Right lung (tissue), 5 donors: ENCODE data around the gene CANT1. TPM values are rescaled to one million over a fixed set of nuclear protein-coding genes. Genes with fewer than 3 reads are reported as not detected.
"Not testable (repeated sequence)": the region's sequence is repeated elsewhere in the genome, so short reads cannot be mapped to it uniquely, and the experiment has no call there.

Source experiments
- DNase-seq, 2 donors: peaks; one replicate each; pipeline ENCODE4 v3.0.0-alpha.2; 2013
- polyA plus RNA-seq, 5 donors: library from polyadenylated mRNA; unstranded; fragments of 120-200 nt; gene quantifications; one replicate each; pipeline versions ENCODE4 v1.2.1 to v1.2.3, GENCODE V29; 2013; ENCODE audit warnings: inconsistent platforms in 1 of 5, low replicate concordance in 1 of 5; ENCODE audit not compliant: insufficient read length in 5 of 5, insufficient read depth in 1 of 5

Gene CANT1
- polyA plus RNA-seq, 5 donors, result 36.8 to 45.5 (median 42.3) TPM

DNA sequence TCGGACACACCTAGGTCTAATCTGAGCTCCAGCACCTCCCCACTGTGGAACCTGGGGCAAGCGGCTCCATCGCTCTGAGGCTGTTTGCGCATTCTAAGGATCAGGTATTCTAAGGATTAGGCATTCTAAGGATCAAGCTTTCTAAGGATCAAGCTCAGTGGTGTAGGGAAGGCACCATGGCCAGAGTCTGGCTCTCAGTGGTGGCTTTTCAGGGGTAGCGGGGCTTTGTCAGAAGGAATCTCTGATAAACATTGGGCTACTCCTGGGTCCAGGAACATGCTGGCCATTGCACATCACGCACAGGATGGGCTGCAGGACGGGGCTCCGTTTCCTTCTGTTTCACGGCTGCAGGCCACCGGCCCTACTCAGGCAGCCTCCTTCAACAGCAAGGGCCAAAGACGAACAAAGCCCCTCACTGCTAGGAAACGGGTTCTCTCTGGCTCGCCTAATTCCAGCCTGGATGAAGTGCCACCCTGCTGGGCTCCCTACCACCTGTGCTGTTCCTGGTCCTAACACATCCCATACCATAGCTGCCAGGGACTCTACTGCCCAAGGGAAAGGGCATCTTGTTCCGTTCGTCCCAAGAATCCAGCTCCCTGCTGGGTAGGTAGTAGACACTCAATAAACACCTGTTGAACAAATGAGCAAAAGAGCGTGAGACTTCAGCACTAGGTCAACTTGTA, 19.9 kb upstream of the CANT1 start:
- no peak for DNase-seq

DNA sequence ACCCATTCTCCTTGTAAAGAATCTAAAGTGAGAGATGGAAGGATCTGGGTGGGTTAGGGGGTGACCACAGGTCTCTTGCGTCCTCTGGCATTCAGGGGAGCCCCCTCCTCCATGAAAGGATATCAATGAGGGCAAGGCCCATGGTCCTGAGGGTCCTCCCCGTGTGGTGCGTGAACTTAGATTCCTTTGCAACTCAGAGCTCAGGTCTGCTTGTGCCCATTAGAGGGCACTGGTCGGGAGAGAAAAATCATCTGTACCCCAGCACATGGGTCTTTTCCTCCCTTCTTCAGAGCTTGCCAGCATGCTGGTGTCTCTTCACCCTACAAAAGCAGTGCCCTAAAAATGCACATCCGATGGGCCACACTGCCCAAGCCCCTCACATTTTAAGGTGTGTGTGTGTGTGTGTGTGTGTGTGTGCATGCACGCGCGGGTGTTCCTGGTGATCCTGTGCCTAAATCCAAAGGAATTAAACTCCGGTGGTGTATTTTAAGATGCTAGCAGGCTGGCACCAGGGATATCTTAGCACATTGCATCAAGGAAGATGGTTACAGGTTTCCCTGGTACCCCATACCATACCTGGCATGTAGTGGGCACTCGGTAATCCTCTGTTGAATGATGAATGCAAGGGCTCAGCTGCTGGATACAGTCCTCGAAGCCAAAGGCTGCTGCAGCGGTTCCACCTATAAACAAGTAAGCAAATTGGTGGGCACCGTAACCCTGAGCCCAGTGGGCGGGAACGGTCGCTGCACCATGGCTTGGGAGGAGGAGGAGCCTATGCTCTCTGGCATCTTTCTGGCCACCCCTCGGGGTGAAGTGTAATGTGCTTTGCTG, 19.1 kb upstream of the CANT1 start:
- no peak for DNase-seq

DNA sequence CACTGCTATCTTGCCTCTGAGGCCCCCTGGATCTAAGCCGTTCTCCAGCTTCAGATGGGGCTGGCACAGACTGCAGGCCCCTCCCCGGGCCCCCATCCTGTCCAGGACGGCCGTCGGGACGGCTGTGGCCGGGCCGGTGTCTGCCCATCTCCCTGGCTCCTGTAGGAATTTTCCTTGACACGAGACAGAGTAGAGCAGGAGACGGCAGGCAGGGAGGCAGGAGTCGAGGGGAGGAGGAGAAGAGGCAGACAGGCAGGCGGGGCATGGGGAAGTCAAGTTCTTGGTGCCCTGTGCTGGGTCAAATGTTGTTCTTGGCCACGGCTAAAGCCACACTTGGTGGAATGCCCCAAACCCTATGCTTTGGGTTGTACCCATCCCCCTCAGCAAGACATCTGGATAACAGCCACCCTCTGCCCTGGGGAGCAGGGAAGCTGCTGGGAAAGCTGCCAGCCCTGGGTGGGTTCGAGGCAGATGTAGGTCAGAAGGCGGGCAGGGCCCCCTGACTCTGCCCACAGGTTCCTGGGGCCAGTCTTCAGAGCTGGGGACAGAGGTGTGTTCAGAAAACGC, 18.4 kb upstream of the CANT1 start:
- no peak for DNase-seq

DNA sequence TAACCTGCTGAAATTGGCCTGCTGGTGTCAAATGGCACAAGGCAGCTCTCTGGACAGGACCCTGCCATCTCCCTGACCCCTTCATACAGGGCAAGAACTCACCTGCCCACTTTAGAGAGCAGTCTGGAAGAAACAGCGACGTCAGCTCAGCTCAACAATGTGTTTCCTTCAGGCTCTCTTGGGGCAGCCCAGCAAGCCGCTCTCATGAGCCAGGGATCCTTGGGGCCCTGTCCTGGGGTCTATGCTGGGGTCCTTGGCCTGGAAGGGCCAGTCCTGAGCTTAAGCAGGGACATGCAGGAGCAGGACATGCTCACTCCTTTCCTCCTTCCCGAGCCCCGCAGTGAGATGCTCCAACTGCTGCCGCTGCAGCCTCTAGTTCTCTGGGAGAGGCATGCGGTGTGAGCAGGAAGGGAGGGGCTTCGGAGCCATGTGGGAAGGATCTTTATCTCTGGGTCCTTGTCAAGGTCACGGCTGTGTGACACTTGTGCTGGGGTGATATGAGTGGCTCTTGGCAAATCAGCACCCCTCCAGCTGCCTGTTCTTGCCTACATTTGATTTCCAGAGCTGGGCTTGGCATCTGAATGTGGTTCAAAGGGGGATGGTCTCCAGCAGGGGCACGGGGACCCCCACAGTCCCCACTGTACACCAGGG, 17.8 kb upstream of the CANT1 start:
- no peak for DNase-seq

DNA sequence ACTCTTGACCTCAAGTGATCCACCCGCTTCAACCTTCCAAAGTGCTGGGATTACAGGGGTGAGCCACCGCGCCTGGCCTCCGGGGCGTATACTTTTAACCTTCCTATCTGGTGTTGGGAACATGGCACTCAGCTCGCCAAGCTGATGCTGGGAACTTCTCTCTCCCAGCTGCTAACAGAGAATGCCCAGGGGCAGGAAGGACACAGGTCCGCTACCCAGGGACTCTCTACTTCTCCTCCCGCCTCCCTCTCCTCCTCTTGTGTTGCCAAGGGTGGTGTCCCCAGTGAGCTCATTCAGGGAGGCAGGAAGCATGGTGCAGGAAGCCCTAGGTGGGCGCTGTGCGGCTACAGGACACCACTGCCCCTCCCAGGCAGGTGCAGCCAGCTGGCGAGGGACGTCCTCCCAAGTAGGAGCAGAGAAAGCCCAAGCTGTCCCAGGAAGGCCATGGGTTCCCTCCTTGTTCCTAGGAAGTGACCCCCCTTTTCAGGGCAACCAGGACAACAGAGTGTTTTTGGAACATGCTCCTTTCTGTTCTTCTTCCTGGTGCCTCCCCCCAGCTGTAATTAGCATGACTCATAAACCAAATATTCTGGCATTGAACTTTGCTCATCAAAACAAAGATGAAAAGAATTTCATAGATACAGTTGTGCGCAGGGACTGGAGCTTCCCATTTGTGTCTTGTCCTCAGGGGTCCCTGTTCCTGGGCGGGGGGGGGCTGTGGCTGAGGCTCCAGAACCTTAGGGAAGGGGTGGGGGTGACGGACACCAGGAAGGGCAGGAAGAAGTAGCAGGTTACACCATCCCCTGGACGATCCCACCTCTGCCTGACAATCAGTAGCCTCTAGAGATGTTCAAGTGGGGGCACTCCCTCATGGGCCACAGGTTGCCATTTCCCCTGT, 17.1 kb upstream of the CANT1 start:
- DNase-seq, result no peak

DNA sequence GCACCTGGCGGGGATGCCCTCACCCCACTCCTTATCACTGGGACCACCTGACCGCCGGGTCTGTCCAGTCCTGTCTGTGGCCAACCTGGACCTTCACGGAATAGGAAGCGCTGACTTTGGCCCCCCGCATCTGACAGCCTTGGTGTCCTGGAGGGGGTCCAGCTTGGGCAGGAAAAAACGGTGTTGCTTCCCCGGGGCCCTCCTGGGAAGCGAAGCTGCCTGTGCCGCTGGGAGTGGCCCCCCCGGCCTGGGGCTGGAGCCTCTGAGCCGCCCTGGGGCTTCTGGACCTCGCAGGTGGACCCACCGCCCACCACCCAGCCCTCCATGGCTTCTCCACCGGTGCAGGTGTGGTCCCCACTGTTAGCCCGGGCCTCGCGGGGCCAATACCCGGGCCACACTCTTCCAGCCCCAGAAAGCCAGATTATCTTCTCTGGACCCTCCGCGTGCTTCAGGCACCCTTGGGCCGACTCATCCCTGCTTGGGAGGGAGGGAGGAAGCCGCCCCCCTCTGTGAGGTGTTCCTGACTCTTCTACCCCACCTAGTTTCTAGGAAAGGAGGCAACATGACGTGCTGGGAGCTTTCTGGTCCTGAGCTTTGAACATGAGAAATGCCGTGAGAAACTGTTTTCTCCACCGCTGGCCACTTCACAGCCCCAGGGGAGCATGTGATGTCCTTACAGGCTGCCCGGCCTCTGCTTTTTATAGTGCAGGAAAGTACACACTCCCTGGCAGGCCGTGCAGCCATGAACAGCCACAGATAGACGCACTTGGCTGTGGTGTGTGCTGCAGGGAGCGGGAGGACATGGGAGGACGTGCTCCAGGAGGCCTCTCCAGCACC, 15.6 kb upstream of the CANT1 start:
- no peak for DNase-seq

DNA sequence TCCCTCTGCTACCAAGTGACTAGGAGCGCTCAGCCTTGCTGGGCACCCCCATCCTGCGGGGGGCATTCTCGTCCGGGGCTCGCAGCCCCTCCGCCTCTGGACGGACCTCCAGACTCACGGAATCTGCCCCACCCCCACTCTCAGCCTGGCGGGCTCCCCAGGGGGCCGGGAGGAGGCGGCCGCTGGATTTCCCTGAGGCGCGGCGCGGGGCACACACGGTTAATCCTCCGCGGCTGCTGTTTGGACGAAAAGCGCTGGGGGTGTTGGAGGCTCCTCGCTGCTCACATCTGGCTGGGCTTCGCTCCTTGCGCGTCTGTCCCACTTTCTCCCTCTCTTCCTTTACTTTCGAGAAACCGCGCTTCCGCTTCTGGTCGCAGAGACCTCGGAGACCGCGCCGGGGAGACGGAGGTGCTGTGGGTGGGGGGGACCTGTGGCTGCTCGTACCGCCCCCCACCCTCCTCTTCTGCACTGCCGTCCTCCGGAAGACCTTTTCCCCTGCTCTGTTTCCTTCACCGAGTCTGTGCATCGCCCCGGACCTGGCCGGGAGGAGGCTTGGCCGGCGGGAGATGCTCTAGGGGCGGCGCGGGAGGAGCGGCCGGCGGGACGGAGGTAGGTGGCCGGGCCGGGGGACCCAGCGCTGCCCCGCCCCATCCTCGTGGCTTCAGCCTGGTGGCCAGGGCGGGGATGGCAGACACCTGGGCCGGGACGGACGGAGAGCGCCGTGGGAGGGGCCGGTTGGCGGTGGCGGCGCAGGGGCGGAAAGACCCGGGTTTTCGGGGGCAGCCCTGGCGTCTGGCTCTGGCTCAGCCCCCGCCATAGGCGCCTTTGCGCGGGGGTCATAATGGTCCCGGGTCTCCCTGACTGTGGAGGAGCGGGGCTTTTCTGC, 14.6 kb upstream of the CANT1 start, which contains the start of gene C1QTNF1:
TSS of gene C1QTNF1 (plus strand) at position 284 of the 886 bp plus-strand sequence. CDS start 19,800 bp downstream, outside the sequence.
- DNase-seq, result no peak

DNA sequence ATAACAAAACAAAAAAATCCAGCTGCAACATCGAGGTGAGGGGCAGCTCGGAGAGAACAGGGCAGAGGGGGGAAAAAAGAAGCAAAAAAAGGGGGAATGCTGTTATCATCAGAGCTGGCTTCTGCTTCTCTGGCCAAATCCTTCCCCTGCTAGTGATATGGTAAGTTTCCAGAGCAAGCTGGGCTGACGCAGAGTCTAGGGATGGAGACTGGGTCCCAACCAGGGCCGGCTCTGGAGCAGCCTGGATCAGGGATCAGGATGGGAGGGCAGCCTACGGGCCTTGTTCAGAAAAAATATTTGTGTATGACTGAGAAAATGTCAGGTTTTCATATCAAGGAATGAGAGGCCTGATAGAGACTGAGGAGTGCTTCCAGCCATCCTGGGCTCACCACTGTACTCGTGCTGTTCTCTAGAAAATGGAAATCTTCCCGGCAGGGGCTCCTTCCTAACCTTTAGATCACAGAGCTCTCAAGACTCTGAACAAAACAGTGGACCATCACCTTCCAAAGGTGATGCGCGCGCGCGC, 13.7 kb upstream of the CANT1 start:
- DNase-seq, result no peak

DNA sequence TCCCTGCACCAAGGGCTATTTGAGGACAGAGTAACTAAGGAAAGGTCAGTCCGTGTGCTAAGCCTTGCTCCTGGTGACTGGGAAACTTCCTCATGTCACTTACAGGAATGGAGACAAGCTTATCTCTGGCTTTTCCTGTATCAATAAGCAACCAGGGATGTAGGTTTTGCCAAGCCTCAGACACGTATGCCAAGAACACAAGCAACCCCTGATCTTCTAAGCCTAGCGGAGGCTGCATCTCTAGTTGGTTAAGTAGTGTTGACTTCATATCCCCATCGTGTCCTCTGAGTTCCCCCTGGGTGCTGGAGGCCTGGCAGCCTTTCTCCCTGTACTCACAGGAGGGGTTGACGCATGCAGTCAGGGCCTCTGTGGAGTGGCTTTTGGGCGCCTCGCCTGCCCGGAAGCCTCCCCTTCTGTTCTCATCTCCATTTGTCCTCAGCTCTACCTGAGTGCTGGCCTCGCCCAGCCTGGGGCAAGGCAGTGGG, 13.0 kb upstream of the CANT1 start:
- no peak for DNase-seq

DNA sequence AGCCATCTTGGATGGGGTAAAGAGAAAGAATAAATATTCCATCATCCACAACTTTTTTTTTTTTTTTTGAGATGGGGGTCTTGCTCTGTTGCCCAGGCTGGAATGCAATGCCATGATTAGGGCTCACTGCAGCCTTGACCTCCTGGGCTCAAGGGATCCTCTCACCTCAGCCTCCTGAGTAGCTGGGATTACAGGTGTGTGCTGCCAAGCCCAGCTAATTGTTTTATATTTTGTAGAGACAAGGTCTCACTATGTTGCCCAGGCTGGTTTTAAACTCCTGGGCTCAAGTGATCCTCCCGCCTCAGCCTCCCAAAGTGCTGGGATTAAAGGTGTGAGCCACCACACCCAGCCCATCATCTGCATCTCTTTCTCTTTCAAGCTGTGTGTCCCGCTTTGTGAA, 12.4 kb upstream of the CANT1 start:
- DNase-seq, result not testable (repeated sequence)

DNA sequence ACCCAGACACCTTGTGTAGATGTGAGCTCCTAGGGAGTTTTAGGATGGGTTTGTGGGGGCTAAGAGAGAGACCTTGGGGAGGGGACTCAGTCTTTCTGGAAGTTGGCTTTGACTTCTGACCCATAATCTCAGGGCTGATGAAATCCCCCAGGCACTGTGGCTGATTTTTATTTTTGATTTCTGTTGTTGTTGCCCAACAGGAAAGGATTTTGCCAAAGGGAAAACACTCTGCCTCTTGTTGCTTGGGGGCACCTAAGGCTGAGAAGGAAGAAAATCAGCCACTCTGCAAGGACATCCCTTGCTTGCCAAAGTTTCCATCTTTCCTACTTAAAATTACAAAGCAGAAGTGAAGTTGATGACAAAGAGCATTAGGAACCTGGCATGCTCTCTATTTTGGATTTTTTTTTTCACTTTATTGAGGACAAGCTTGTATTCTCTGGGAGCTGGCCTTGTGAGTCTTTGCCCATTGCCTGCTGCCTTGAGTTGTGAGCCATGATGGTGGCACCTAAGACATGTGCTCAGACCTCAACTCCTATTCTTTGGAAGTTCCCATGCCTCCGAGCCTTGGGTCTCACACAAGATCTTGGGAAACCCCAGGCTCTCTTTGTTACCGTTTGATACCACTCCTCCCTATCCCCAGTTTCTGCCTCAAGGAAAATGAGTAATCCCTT, 11.2 kb upstream of the CANT1 start:
- DNase-seq, result no peak

DNA sequence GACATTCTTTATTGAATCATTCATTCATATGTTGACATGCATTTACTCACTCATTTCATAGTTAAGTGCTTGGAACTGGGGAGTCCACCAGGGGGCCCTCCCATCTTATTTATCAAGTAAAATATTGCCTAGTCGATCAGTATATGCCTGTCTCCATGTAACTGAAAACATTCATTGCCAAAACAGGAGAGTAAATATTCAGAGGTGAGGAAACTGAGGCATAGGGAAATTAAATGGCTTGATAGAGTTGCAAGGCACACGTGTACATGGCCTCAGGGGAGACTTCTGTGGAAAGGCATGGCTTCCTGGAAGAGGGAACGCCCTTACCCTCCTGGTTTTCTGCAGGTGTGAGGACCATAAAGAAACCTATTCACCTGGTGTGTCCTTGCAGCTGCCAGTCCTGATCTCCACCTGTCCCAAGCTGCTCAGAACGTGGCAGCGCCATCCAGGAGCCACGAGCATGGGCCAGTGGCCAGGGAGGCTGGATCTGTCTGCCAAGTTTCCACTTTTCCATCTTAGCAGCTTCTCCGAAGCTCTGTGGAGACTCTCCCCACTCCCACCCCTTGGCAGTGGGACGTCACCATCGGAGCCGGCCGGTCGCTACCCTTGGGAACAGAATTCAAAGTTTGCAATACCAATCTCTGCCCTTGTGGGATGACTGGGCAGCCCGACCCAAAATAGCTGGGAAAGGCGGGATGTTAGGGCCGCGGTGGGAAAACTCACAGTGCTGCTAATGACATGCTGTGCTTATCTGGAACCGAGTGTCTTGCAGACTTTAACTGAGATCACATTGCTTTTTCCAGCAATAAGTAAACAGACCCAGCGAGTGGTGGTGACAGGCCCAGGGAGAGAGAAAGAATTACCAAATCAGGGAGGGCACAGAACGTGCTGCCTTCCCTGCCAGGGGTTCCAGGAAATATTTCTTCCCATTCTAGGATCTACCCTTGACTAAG, 10.3 kb upstream of the CANT1 start:
- DNase-seq, result no peak

DNA sequence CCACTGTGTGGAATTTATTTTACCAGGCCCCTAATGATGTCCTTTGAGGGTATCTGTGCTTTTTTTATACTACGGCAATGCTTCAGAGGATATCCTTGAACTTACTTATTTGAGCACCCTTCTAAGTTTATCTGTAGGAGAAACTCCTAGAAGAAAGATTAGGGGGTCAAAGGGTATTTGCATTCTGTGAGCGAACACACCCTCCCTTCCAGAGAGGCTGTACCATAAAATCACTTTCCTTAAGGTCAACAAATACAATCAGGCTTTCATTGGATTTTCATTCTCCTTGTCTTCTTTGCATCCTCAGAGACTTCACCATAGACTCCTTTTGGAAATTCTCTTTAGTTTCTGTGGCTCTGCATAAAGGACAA, 9.7 kb upstream of the CANT1 start:
- DNase-seq, result no peak

DNA sequence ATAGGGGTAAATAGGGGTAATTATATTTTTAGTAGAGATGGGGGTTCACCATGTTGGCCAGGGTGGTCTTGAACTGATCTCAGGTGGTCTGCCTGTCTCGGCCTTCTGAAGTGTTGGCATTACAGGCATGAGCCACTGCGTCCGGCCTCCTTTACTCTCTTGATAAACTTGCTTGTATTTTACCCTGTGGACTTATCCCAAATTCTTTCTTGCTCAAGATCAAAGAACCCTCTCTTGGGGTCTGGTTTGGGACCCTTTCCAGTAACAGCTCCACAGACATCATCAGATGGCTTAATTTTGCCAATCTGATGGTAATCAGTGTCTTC, 8.8 kb upstream of the CANT1 start:
- no peak for DNase-seq

DNA sequence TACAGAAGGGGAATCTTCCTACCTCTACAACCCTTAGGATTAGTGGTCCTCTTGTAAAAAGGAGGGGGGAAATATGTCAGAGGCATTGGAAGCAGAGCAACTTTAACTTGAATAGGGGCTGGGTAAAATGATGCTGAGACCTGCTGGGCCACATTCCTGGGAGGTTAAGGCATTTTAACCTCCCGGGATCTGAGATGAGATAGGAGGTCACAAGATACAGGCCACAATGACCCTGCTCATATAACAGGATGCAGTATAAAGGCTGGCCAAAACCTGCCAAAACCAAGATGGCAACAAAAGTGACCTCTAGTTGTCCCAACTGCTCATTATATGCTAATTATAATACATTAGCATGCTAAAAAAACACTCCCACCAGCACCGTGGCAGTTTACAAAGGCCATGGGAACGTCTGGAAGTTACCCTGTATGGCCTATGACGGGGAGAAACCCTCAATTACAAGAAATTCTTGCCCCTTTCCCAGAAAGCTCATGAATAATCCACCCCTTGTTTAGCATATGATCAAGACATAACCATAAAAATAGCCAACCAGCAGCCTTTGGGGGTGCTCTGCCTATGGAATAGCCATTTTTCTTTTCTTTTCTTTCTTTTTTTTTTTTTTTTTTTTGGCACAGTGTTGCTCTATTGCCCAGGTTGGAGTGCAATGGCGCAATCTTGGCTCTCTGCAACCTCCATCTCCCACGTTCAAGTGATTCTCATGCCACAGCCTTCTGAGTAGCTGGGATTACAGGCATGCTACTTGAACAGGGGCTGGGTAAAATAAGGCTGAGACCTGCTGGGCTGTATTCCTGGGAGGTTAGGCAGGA, 8.2 kb upstream of the CANT1 start:
- no peak for DNase-seq

DNA sequence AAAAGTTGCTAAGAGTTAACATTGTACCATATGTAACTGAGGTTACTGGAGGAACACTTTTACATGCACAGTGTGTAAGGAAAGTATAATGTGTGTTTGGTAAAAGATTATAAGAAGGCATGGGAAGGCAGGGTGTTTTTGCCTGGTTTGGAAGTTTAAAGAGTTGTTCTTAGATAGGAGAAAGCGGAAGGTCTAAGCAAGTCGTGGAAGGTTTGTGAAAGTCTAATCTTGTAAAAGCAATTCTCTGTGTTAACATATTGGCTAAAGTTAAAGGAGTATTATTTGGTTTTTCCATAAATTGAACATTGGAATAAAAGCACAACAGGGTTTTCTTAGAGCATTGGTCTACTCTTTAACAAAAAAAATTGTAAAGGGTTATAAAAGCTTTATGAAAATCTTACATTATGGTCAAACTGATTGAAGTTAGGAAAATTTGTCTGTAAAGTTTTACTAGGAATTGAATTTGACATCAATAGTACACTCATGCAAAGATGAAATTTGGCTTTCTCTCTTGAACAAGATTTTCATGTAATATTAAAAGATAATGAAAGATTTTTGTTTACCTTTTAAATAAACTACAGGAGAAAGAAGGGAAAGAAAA, 4.7 kb upstream of the CANT1 start:
- DNase-seq, result no peak
